Activated CD8-positive, alpha-beta memory T cell treated with anti-CD3 and anti-CD28 coated beads for 1 hour (primary cell): Measurements from ENCODE around the gene PHKB.

ENCODE experiments used
- DNase-seq, 2 donors: peaks; one replicate each; pipeline ENCODE4 v3.0.0-alpha.2; 2020; ENCODE audit warnings: low read depth in 1 of 2; ENCODE audit errors: extremely low read depth in 1 of 2

PHKB gene

GRCh38 chr16:47622451-47623176 is 161.5 kb downstream of the PHKB start:
- no peak for DNase-seq

GRCh38 chr16:47624563-47624962 is 163.4 kb downstream of the PHKB start:
- DNase-seq, result no peak

- DNase-seq, result no peak
Observed at GRCh38 chr16:47625115-47625567, 164.0 kb downstream of the PHKB start.

GRCh38 chr16:47626246-47626645 is 165.1 kb downstream of the PHKB start:
- DNase-seq, result no peak

GRCh38 chr16:47627085-47627639 is 166.0 kb downstream of the PHKB start:
- DNase-seq, result no peak

GRCh38 chr16:47627721-47628120 is 166.6 kb downstream of the PHKB start:
- DNase-seq, result no peak

- no peak for DNase-seq
Observed at GRCh38 chr16:47631131-47631530, 170.0 kb downstream of the PHKB start.

- no peak for DNase-seq
Observed at GRCh38 chr16:47634126-47634525, 173.0 kb downstream of the PHKB start.

GRCh38 chr16:47634727-47635126 is 173.6 kb downstream of the PHKB start:
- no peak for DNase-seq

- no peak for DNase-seq
Observed at GRCh38 chr16:47636501-47637099, 175.5 kb downstream of the PHKB start.

GRCh38 chr16:47638175-47638574 is 177.0 kb downstream of the PHKB start:
- DNase-seq, result no peak

GRCh38 chr16:47640661-47641060 is 179.5 kb downstream of the PHKB start:
- no peak for DNase-seq

GRCh38 chr16:47643323-47644000 is 182.3 kb downstream of the PHKB start:
- no peak for DNase-seq

- DNase-seq, result no peak
Observed at GRCh38 chr16:47644166-47644565, 183.0 kb downstream of the PHKB start.

- no peak for DNase-seq
Observed at GRCh38 chr16:47644661-47645060, 183.5 kb downstream of the PHKB start.

GRCh38 chr16:47646914-47647313 is 185.8 kb downstream of the PHKB start:
- no peak for DNase-seq

- no peak for DNase-seq
Observed at GRCh38 chr16:47657032-47657431, 195.9 kb downstream of the PHKB start.

GRCh38 chr16:47657977-47658376 is 196.8 kb downstream of the PHKB start:
- no peak for DNase-seq

- DNase-seq, result no peak
Observed at GRCh38 chr16:47660540-47660939, 199.4 kb downstream of the PHKB start.

- no peak for DNase-seq
Observed at GRCh38 chr16:47664653-47665325, 203.7 kb downstream of the PHKB start.

GRCh38 chr16:47666434-47666833 is 205.3 kb downstream of the PHKB start:
- no peak for DNase-seq
